HepG2 (cell line): ENCODE measurements around the gene NPDC1. TPM values are rescaled to one million over a fixed set of nuclear protein-coding genes. Genes with fewer than 3 reads are reported as not detected.

Experiments
- GABPA ChIP-seq, 2 experiments: IDR thresholded peaks; 2 replicates each; pipeline ENCODE4 v1.6.1; 2011 to 2016; ENCODE audit warnings: low read depth in 2 of 2, low read length in 1 of 2, missing biosample characterization in 1 of 2, missing genetic modification characterization in 1 of 2
- GMEB2 ChIP-seq: IDR thresholded peaks from 2 replicates; pipeline ENCODE4 v1.6.1; 2016; ENCODE audit warnings: missing biosample characterization, missing genetic modification reagents, low read depth
- HOXA9 ChIP-seq: sonication (generic); formaldehyde crosslinking; IDR thresholded peaks from 2 replicates; pipeline ENCODE4 v1.8.1; 2022; ENCODE audit warnings: missing genetic modification reagents, mild to moderate bottlenecking, moderate library complexity, borderline replicate concordance
- KAT8 ChIP-seq: IDR thresholded peaks from 2 replicates; pipeline ENCODE4 v1.6.1; 2016; ENCODE audit warnings: missing genetic modification reagents, missing compliant biosample characterization
- MAFK ChIP-seq, 2 experiments: IDR thresholded peaks in 1 of 2; conservative IDR thresholded peaks in 1 of 2; 2 replicates each; pipeline ENCODE4 v1.6.1; 2011; ENCODE audit warnings: improper control_type of control experiment in 2 of 2, low read length in 2 of 2
- MBD4 ChIP-seq: IDR thresholded peaks from 2 replicates; pipeline ENCODE4 v1.6.1; 2012; ENCODE audit warnings: low read length, inconsistent platforms, borderline replicate concordance
- NONO ChIP-seq, 2 experiments: fragments of 450-650 bp in 1 of 2; sonication (generic) in 1 of 2; formaldehyde crosslinking in 1 of 2; IDR thresholded peaks in 1 of 2; conservative IDR thresholded peaks in 1 of 2; 2 replicates each; pipeline versions ENCODE4 v1.6.1 to v1.8.0; 2017 to 2022; ENCODE audit warnings: mild to moderate bottlenecking in 1 of 2, missing genetic modification reagents in 1 of 2, moderate library complexity in 1 of 2
- NR3C1 ChIP-seq: sonication (generic); formaldehyde crosslinking; IDR thresholded peaks from 2 replicates; pipeline ENCODE4 v1.4.0; 2020; ENCODE audit warnings: missing genetic modification reagents
- PATZ1 ChIP-seq: sonication (generic); formaldehyde crosslinking; IDR thresholded peaks from 2 replicates; pipeline ENCODE4 v1.4.0; 2020; ENCODE audit warnings: missing genetic modification reagents
- PAWR ChIP-seq: sonication (generic); formaldehyde crosslinking; IDR thresholded peaks from 2 replicates; pipeline ENCODE4 v1.4.0; 2020; ENCODE audit warnings: missing genetic modification reagents, mild to moderate bottlenecking, borderline replicate concordance
- SAP130 ChIP-seq: IDR thresholded peaks from 2 replicates; pipeline ENCODE4 v1.6.1; 2016; ENCODE audit warnings: low read depth
- SP140L ChIP-seq: sonication (generic); formaldehyde crosslinking; IDR thresholded peaks from 2 replicates; pipeline ENCODE4 v1.4.0; 2020; ENCODE audit warnings: missing genetic modification reagents, borderline replicate concordance
- SUZ12 ChIP-seq: fragments of 150-350 bp; IDR thresholded peaks from 2 replicates; pipeline ENCODE4 v1.6.1; 2014; ENCODE audit warnings: low read depth, low read length
- ZMYM4 ChIP-seq: sonication (generic); formaldehyde crosslinking; IDR thresholded peaks from 2 replicates; pipeline ENCODE4 v1.8.1; 2023; ENCODE audit warnings: mild to moderate bottlenecking, missing genetic modification reagents
- ZSCAN22 ChIP-seq: sonication (generic); formaldehyde crosslinking; IDR thresholded peaks from 2 replicates; pipeline ENCODE4 v1.4.0; 2020; ENCODE audit warnings: mild to moderate bottlenecking, missing genetic modification reagents
- polyA plus RNA-seq, 8 experiments: library from polyadenylated mRNA; depleted of rRNA in 3 of 8; stranded (reverse) in 7 of 8; unstranded in 1 of 8; fragments of >200 nt; fragmentation: Illumina TruSeq in 4 of 8; extraction: Trizol in 4 of 8; gene quantifications; 2 replicates each; pipeline versions ENCODE4 v1.2.1 to v1.2.3, GENCODE V29; 2011 to 2016; ENCODE audit warnings: low read depth in 4 of 8, missing spikeins in 1 of 8, mixed read lengths in 1 of 8; ENCODE audit not compliant: insufficient read depth in 1 of 8
- total RNA-seq, 5 experiments: library from RNA; depleted of rRNA; stranded (reverse); fragments of >200 nt; fragmentation: Illumina TruSeq; extraction: Trizol; gene quantifications; 2 replicates each; pipeline ENCODE4 v1.2.3, GENCODE V29; 2016; ENCODE audit warnings: low read depth in 1 of 5
- TF ChIP-seq, protein P1 (sequence below): IDR thresholded peaks from 2 replicates; pipeline ENCODE4 v1.6.1; 2012; ENCODE audit warnings: low read depth, low read length, improper control_type of control experiment
- TF ChIP-seq, protein P2 (sequence below): sonication (generic); formaldehyde crosslinking; IDR thresholded peaks from 2 replicates; pipeline ENCODE4 v1.9.0; 2021; ENCODE audit warnings: missing genetic modification reagents, borderline replicate concordance
- TF ChIP-seq, protein P3 (sequence below), 2 experiments: IDR thresholded peaks; 2 replicates each; pipeline ENCODE4 v1.6.1; 2011 to 2012; ENCODE audit warnings: low read length in 2 of 2, borderline replicate concordance in 1 of 2, low read depth in 1 of 2, mild to moderate bottlenecking in 1 of 2, moderate library complexity in 1 of 2

NPDC1 gene
- total and polyA plus RNA-seq, 2 of the 13 experiments (the other 11 are each of a cell fraction or from before 2014, with no cell fraction given) = 0.84 to 5.4 TPM

GRCh38 chr9:137070201-137070905, 24.4 kb upstream of the NPDC1 start, which contains the start of gene SAPCD2 (continued):
- no peak for TF ChIP-seq GMEB2 (CRISPR knock-in tag)
- TF ChIP-seq SUZ12 = no peak
- no peak for TF ChIP-seq HOXA9 (CRISPR knock-in tag)
- TF ChIP-seq PATZ1 (CRISPR knock-in tag) = peak; percentile 85
- TF ChIP-seq MBD4 = no peak
- TF ChIP-seq, protein P1, sequence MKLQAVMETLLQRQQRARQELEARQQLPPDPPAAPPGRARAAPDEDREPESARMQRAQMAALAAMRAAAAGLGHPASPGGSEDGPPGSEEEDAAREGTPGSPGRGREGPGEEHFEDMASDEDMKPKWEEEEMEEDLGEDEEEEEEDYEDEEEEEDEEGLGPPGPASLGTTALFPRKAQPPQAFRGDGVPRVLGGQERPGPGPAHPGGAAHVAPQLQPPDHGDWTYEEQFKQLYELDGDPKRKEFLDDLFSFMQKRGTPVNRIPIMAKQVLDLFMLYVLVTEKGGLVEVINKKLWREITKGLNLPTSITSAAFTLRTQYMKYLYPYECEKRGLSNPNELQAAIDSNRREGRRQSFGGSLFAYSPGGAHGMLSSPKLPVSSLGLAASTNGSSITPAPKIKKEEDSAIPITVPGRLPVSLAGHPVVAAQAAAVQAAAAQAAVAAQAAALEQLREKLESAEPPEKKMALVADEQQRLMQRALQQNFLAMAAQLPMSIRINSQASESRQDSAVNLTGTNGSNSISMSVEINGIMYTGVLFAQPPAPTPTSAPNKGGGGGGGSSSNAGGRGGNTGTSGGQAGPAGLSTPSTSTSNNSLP = no peak
- TF ChIP-seq NONO (IDR thresholded peaks at IDR 0.05) = no peak
- peak; percentile 58; the same call in 1 of the 2 replicates for TF ChIP-seq NONO (CRISPR knock-in tag; conservative IDR thresholded peaks at IDR 0.05)
- TF ChIP-seq, protein P2, sequence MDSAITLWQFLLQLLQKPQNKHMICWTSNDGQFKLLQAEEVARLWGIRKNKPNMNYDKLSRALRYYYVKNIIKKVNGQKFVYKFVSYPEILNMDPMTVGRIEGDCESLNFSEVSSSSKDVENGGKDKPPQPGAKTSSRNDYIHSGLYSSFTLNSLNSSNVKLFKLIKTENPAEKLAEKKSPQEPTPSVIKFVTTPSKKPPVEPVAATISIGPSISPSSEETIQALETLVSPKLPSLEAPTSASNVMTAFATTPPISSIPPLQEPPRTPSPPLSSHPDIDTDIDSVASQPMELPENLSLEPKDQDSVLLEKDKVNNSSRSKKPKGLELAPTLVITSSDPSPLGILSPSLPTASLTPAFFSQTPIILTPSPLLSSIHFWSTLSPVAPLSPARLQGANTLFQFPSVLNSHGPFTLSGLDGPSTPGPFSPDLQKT (CRISPR knock-in tag) = no peak
- TF ChIP-seq KAT8 (CRISPR knock-in tag) = peak; percentile 68
- no peak for TF ChIP-seq NR3C1 (CRISPR knock-in tag)
- peak; percentile 65 for TF ChIP-seq SAP130 (CRISPR knock-in tag)
- TF ChIP-seq GABPA (IDR thresholded peaks at IDR 0.05; ENCODE audit: low read depth, low read length) = no peak
- TF ChIP-seq GABPA (CRISPR knock-in tag; IDR thresholded peaks at IDR 0.05; ENCODE audit: low read depth) = peak; percentile 60
- no peak for TF ChIP-seq PAWR (CRISPR knock-in tag)
- 0 out of 2 replicates have a peak, but pooled peaks have one; percentile 42 for TF ChIP-seq ZMYM4 (CRISPR knock-in tag)
- TF ChIP-seq MAFK (conservative IDR thresholded peaks at IDR 0.05 in 1 of 2, IDR thresholded peaks at IDR 0.05 in 1 of 2; ENCODE audit: low read length in 2 of 2) = no peak
- TF ChIP-seq ZSCAN22 = no peak
- no peak for TF ChIP-seq SP140L
- TF ChIP-seq, protein P3, sequence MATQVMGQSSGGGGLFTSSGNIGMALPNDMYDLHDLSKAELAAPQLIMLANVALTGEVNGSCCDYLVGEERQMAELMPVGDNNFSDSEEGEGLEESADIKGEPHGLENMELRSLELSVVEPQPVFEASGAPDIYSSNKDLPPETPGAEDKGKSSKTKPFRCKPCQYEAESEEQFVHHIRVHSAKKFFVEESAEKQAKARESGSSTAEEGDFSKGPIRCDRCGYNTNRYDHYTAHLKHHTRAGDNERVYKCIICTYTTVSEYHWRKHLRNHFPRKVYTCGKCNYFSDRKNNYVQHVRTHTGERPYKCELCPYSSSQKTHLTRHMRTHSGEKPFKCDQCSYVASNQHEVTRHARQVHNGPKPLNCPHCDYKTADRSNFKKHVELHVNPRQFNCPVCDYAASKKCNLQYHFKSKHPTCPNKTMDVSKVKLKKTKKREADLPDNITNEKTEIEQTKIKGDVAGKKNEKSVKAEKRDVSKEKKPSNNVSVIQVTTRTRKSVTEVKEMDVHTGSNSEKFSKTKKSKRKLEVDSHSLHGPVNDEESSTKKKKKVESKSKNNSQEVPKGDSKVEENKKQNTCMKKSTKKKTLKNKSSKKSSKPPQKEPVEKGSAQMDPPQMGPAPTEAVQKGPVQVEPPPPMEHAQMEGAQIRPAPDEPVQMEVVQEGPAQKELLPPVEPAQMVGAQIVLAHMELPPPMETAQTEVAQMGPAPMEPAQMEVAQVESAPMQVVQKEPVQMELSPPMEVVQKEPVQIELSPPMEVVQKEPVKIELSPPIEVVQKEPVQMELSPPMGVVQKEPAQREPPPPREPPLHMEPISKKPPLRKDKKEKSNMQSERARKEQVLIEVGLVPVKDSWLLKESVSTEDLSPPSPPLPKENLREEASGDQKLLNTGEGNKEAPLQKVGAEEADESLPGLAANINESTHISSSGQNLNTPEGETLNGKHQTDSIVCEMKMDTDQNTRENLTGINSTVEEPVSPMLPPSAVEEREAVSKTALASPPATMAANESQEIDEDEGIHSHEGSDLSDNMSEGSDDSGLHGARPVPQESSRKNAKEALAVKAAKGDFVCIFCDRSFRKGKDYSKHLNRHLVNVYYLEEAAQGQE (IDR thresholded peaks at IDR 0.05; ENCODE audit: borderline replicate concordance in 1 of 2, low read depth in 1 of 2, low read length in 2 of 2) = no peak
